ENCODE results near the gene ATP8A2. TPM values are rescaled to one million over a fixed set of nuclear protein-coding genes. Genes with fewer than 3 reads are reported as not detected.

The ATP8A2 gene
- total and polyA plus RNA-seq, 2 of the 4 experiments (the other 2 are of a cell fraction): 0.02 to 0.18 TPM

DNA sequence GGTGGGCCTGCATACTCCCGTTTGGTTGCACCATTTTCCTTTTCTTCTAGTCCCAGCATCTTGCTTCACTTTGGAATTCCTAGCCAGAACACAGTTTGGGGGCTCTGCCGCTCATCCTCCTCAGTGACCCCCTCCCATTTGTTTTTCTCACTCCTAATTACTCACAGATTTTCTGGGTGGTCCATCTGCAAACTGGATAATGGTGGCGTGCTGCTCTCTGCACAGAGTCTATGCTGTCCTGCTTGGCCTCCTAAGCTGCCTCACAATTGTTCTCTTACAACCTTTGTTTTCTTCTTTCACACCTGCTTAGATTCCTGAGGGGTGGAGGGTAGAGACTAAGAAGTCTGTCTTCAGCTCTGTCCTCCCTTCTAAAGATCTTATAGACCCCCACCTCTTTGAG lies 599.3 kb downstream of the ATP8A2 start:
- Histone ChIP-seq H2BK15ac (ENCODE audit: low read depth, low read length) (no peak overlapping the region), H2BK20ac (ENCODE audit: low read depth, low read length) (no peak overlapping the region), H3K4ac (ENCODE audit: low read depth, low read length) (no peak overlapping the region), H3K9ac (ENCODE audit: low read depth, low read length) (no peak overlapping the region), H3K23ac (ENCODE audit: low read depth, low read length) (no peak overlapping the region), H3K4me3 (ENCODE audit: insufficient read depth, low read depth, low read length) (no peak overlapping the region), H2BK120ac (ENCODE audit: low read depth, low read length) (no peak overlapping the region), H3K79me1 (ENCODE audit: low read depth in 1 of 2, low read length in 2 of 2) (no peaks in the 10 kb centered on the region), H2AK9ac (replicated peaks; ENCODE audit: low read depth, low read length, poor library complexity) (no peak overlapping the region), H3K18ac (ENCODE audit: low read depth, low read length) (no peak overlapping the region), H2AFZ (replicated peaks; ENCODE audit: low read length, poor library complexity) (no peak overlapping the region), H3K9me1 (ENCODE audit: insufficient read depth, low read length) (no peaks in the 10 kb centered on the region), H3K4me2 (ENCODE audit: low read depth, low read length) (no peak overlapping the region), H3K36me3 (ENCODE audit: control insufficient read depth, insufficient read depth, low read length) (no peaks in the 10 kb centered on the region), H2AK5ac (ENCODE audit: low read depth, low read length) (no peak overlapping the region), H3K27me3 (ENCODE audit: control insufficient read depth, insufficient read depth, low read length) (no peaks in the 10 kb centered on the region), H2BK5ac (ENCODE audit: low read depth, low read length, poor library complexity, severe bottlenecking) (no peak overlapping the region), H3K4me1 (ENCODE audit: control insufficient read depth, insufficient read depth, low read length) (no peaks in the 10 kb centered on the region), H4K91ac (ENCODE audit: insufficient read depth, low read depth, low read length) (no peak overlapping the region), H4K20me1 (ENCODE audit: insufficient read depth, low read length) (no peaks in the 10 kb centered on the region), H4K5ac (ENCODE audit: low read depth, low read length) (no peak overlapping the region), H3K9me3 (ENCODE audit: control insufficient read depth, insufficient read depth, low read length) (no peaks in the 10 kb centered on the region), H4K8ac (ENCODE audit: low read depth in 2 of 2, low read length in 2 of 2) (no peak overlapping the region), H3K56ac (ENCODE audit: extremely low read depth, insufficient read depth, low read length) (no peak overlapping the region), H3K27ac (ENCODE audit: insufficient read depth, low read length) (no peak overlapping the region), H3K14ac (replicated peaks; ENCODE audit: low read depth, low read length) (no peak overlapping the region)
- CTCF ChIA-PET: no interaction called here
- dilution Hi-C loops (cut with HindIII; ENCODE audit: low sequenced_read_pairs, unreplicated experiment) (no loop called here), intact Hi-C loops (cut with micrococcal nuclease) (no loop called here), in situ Hi-C loops (cut with MboI; ENCODE audit: low sequenced_read_pairs) (no loop called here)
- POLR2A ChIA-PET (ENCODE audit: unreplicated experiment): no interaction called here
- DNase-seq (no peak), ATAC-seq (ENCODE audit: low read depth) (no peak)
- 60% methylated on average over 1 of the region's 3 CpGs; no CpG with 5 or more reads in 1 of the 2 experiments for WGBS, 2 experiments (ENCODE audit: extremely low coverage in 2 of 2, insufficient read length in 1 of 2)
- no peak for TF ChIP-seq CTCF (conservative IDR thresholded peaks at IDR 0.05; ENCODE audit: low read depth, low read length)
- no peak for TF ChIP-seq SMC3 (IDR thresholded peaks at IDR 0.05; ENCODE audit: low read depth, low read length)
- TF ChIP-seq CHD1 (IDR thresholded peaks at IDR 0.05; ENCODE audit: low read depth, low read length): no peak
- TF ChIP-seq MAZ (IDR thresholded peaks at IDR 0.05; ENCODE audit: borderline replicate concordance, low read depth, low read length): no peak
- TF ChIP-seq MAFK (IDR thresholded peaks at IDR 0.05; ENCODE audit: low read depth, low read length): no peak
- no peak for TF ChIP-seq CEBPB (IDR thresholded peaks at IDR 0.05; ENCODE audit: low read depth, low read length)
- no peak for TF ChIP-seq POLR2A (IDR thresholded peaks at IDR 0.05; ENCODE audit: low read depth, low read length)
- TF ChIP-seq RCOR1 (IDR thresholded peaks at IDR 0.05; ENCODE audit: insufficient replicate concordance, low read length): no peak
- no peak for TF ChIP-seq RFX5 (IDR thresholded peaks at IDR 0.05; ENCODE audit: low read depth, low read length)
- TF ChIP-seq MXI1 (IDR thresholded peaks at IDR 0.05; ENCODE audit: borderline replicate concordance, low read depth, low read length): no peak
- TF ChIP-seq, protein P1, sequence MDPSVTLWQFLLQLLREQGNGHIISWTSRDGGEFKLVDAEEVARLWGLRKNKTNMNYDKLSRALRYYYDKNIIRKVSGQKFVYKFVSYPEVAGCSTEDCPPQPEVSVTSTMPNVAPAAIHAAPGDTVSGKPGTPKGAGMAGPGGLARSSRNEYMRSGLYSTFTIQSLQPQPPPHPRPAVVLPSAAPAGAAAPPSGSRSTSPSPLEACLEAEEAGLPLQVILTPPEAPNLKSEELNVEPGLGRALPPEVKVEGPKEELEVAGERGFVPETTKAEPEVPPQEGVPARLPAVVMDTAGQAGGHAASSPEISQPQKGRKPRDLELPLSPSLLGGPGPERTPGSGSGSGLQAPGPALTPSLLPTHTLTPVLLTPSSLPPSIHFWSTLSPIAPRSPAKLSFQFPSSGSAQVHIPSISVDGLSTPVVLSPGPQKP (IDR thresholded peaks at IDR 0.05; ENCODE audit: borderline replicate concordance, low read depth, low read length): no peak
- TF ChIP-seq BHLHE40 (IDR thresholded peaks at IDR 0.05; ENCODE audit: low read depth, low read length): no peak
- TF ChIP-seq RAD21 (IDR thresholded peaks at IDR 0.05; ENCODE audit: low read length): no peak
- TF ChIP-seq, protein P2, sequence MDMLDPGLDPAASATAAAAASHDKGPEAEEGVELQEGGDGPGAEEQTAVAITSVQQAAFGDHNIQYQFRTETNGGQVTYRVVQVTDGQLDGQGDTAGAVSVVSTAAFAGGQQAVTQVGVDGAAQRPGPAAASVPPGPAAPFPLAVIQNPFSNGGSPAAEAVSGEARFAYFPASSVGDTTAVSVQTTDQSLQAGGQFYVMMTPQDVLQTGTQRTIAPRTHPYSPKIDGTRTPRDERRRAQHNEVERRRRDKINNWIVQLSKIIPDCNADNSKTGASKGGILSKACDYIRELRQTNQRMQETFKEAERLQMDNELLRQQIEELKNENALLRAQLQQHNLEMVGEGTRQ (IDR thresholded peaks at IDR 0.05; ENCODE audit: low read depth, low read length): no peak
- TF ChIP-seq FOS (IDR thresholded peaks at IDR 0.05; ENCODE audit: low read depth, low read length): no peak
- TF ChIP-seq NFE2L2 (IDR thresholded peaks at IDR 0.05; ENCODE audit: low read depth, low read length): no peak
- BruUV-seq (replicated peaks): no TSS peak
